Measurements from ENCODE around the gene PRKAR2B. TPM values are rescaled to one million over a fixed set of nuclear protein-coding genes. Genes with fewer than 3 reads are reported as not detected.

Gene PRKAR2B
- total RNA-seq, 4 donors from 2014 or later: 33.1 to 54.6 (median 51.5) TPM

- H3K27ac ChIP-seq: no peak overlapping the region
- H3K9me3 ChIP-seq: no peaks in the 10 kb centered on the region
- no peak overlapping the region for H3K4me3 ChIP-seq
- DNase-seq (ENCODE audit: low spot score in 2 of 2): no peak
- no peaks in the 10 kb centered on the region for H3K27me3 ChIP-seq
- 55 to 65% methylated on average over 4 of the region's 4 CpGs for WGBS, 2 donors
- peaks cover 0 to 3% (median 0%) of the 10 kb centered on the region in 3 donors for H3K36me3 ChIP-seq
- no peak for TF ChIP-seq EP300 (IDR thresholded peaks at IDR 0.05)
- TF ChIP-seq, protein P1, sequence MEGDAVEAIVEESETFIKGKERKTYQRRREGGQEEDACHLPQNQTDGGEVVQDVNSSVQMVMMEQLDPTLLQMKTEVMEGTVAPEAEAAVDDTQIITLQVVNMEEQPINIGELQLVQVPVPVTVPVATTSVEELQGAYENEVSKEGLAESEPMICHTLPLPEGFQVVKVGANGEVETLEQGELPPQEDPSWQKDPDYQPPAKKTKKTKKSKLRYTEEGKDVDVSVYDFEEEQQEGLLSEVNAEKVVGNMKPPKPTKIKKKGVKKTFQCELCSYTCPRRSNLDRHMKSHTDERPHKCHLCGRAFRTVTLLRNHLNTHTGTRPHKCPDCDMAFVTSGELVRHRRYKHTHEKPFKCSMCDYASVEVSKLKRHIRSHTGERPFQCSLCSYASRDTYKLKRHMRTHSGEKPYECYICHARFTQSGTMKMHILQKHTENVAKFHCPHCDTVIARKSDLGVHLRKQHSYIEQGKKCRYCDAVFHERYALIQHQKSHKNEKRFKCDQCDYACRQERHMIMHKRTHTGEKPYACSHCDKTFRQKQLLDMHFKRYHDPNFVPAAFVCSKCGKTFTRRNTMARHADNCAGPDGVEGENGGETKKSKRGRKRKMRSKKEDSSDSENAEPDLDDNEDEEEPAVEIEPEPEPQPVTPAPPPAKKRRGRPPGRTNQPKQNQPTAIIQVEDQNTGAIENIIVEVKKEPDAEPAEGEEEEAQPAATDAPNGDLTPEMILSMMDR (IDR thresholded peaks at IDR 0.05): no peak
- TF ChIP-seq POLR2A (IDR thresholded peaks at IDR 0.05): no peak
- peaks cover 0 to 6% (median 2%) of the 10 kb centered on the region in 4 donors for H3K4me1 ChIP-seq
Observed at GRCh38 chr7:107065929-107066247, 21.4 kb downstream of the PRKAR2B start.

- H3K27ac ChIP-seq: no peak overlapping the region
- 63 to 72% methylated on average over 3 of the region's 3 CpGs for WGBS, 2 donors
- no peak for DNase-seq (ENCODE audit: low spot score in 2 of 2)
- peaks cover 0 to 6% (median 2%) of the 10 kb centered on the region in 4 donors for H3K4me1 ChIP-seq
- no peaks in the 10 kb centered on the region for H3K9me3 ChIP-seq
- H3K36me3 ChIP-seq: no peaks in the 10 kb centered on the region
- TF ChIP-seq EP300 (IDR thresholded peaks at IDR 0.05) (no peak), POLR2A (IDR thresholded peaks at IDR 0.05) (no peak)
- TF ChIP-seq, protein P1 (IDR thresholded peaks at IDR 0.05): no peak
- H3K4me3 ChIP-seq: no peak overlapping the region
- no peaks in the 10 kb centered on the region for H3K27me3 ChIP-seq
Observed at GRCh38 chr7:107068156-107068555, 23.7 kb downstream of the PRKAR2B start.

DNA sequence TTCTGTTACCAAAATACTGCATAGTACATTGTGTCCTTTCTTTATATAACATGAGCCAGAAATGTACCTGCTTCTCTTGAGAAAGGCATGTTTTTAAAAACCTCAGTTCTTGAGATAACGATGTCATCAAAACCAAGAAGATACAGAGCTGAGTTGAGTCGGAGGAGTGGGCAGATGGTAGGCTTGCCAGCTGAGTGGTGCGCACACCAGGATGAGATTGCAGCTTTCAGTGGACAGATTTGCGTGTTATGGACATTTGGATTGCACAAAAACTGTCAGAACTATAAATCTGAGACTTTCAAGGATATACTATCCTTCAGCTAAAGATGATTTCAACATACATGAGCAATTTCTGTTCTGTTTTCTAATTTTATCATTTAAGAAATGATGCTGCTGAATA is 25.0 kb downstream of the PRKAR2B start:
- no peaks in the 10 kb centered on the region for H3K27me3 ChIP-seq
- TF ChIP-seq EP300 (IDR thresholded peaks at IDR 0.05) (no peak), POLR2A (IDR thresholded peaks at IDR 0.05) (no peak)
- TF ChIP-seq, protein P1 (IDR thresholded peaks at IDR 0.05): no peak

DNA sequence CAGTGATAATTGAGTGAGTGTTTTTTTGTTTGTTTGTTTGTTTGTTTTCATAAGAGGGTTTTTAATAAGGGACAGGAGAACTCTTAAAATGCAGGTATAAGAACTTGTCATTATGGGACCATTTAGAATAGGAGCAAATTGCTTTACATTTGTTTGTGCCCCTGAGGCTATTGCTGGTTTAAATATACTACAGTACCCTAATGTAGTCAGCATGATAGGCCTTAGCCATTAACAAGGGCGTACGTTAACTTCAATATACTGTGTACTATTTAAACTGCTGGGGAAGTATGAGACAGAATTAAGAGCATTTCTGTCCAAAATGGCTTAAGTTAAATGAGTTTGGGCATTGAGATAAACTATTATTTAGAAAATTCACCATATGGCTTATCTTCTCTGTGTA is 26.2 kb downstream of the PRKAR2B start:
- Histone ChIP-seq H3K4me1 (peaks cover 0 to 4% (median under 1%) of the 10 kb centered on the region in 4 donors), H3K9me3 (no peaks in the 10 kb centered on the region), H3K27ac (no peak overlapping the region), H3K27me3 (no peaks in the 10 kb centered on the region), H3K4me3 (no peak overlapping the region), H3K36me3 (no peaks in the 10 kb centered on the region)
- no peak for DNase-seq (ENCODE audit: low spot score in 2 of 2)
- WGBS, 2 donors: 50 to 90% methylated on average over 2 of the region's 2 CpGs
- TF ChIP-seq EP300 (IDR thresholded peaks at IDR 0.05) (no peak), POLR2A (IDR thresholded peaks at IDR 0.05) (no peak)
- TF ChIP-seq, protein P1 (IDR thresholded peaks at IDR 0.05): no peak

More for the DNA sequence above, 25.0 kb downstream of the PRKAR2B start:
- H3K27ac ChIP-seq: no peak overlapping the region
- peaks cover 0 to 6% (median 2%) of the 10 kb centered on the region in 4 donors for H3K4me1 ChIP-seq
- H3K36me3 ChIP-seq: no peaks in the 10 kb centered on the region
- no peaks in the 10 kb centered on the region for H3K9me3 ChIP-seq
- 82 to 88% methylated on average over 4 of the region's 4 CpGs for WGBS, 2 donors
- no peak overlapping the region for H3K4me3 ChIP-seq
- no peak for DNase-seq (ENCODE audit: low spot score in 2 of 2)

GRCh38 chr7:107071129-107071528 is 26.6 kb downstream of the PRKAR2B start:
- Histone ChIP-seq H3K36me3 (no peaks in the 10 kb centered on the region), H3K27me3 (no peaks in the 10 kb centered on the region), H3K4me3 (no peak overlapping the region), H3K4me1 (no peaks in the 10 kb centered on the region), H3K9me3 (no peaks in the 10 kb centered on the region), H3K27ac (no peak overlapping the region)
- WGBS, 2 donors: 95 to 97% methylated on average over 3 of the region's 3 CpGs
- no peak for DNase-seq (ENCODE audit: low spot score in 2 of 2)
- TF ChIP-seq POLR2A (IDR thresholded peaks at IDR 0.05) (no peak), EP300 (IDR thresholded peaks at IDR 0.05) (no peak)
- TF ChIP-seq, protein P1 (IDR thresholded peaks at IDR 0.05): no peak

Data from tibial nerve (tissue), 4 donors.